ENCODE results near the gene CNTNAP2.

The CNTNAP2 gene

DNA sequence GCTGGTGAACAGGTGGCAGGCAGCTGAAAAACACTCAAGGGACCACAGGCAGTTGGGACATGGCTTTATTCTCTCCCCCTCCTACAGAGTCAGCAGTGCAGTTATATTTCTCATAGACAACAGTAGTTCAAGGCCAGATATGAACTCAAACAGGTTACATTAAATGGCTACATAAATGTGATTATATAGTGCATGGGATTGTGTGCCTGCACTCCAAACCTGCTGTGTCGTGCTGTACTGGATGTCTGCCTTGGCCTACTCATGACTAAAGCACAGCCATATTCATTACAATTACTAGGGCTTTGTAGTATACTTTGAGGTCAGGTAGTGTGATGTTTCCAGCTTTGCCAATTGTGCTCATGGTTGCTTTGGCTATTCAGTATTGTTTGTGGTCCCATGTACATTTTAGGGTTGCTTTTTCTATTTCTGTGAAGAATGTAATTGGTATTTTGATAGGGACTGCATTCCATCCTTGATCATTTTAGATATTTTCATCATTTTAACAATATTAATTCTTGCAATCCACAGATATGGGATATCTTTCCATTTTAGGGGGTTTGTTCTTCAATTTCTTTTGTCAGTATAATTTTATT is 393.6 kb downstream of the CNTNAP2 start:
- no peak overlapping the region for H3K4me3 ChIP-seq (ENCODE audit: low read depth, low read length)
- DNase-seq (ENCODE audit: low read depth) = no peak

DNA sequence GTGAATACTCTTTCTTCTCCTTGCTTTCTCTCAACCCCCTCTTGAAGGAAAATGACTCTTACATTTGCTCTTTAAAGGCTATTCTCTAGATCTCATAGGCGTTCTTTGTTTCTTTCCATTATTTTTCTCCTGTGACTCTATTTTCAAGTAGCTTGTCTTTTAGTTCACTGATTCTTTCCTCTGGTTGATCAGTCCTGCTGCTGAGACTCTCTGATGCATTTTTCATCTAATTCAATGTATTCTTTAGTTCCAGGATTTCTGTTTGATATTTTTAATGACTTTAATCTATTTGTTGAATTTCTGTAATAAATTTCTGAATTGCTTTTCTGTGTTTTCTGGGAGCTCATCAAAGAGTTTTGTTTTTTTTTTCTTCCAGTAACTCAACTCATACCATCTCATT is 397.7 kb downstream of the CNTNAP2 start:
- DNase-seq (ENCODE audit: low read depth) = no peak
- H3K4me3 ChIP-seq (ENCODE audit: low read depth, low read length) = no peak overlapping the region

DNA sequence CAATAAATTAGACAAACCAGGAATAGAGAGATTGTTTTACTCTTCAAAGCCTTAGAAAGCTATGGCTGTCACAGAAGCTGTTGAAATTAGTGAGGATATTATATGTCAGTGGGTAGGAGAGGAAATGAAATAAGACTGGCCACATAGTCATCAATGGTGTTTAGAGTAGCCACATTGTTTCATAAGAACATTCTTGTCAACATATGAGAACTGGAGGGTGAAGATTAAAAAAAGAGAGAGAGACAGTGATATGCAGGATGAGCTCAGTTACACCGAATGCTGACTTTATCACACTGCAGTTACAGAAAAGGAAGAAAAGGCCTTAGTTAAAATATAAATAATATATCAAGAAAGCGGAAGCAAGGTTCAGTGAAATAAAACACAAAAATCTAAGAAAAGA is 412.0 kb downstream of the CNTNAP2 start:
- no peak overlapping the region for H3K4me3 ChIP-seq (ENCODE audit: low read depth, low read length)
- no peak for DNase-seq (ENCODE audit: low read depth)

- no peak for DNase-seq (ENCODE audit: low read depth)
- no peak overlapping the region for H3K4me3 ChIP-seq (ENCODE audit: low read depth, low read length)
Observed at GRCh38 chr7:146539836-146540235, 423.2 kb downstream of the CNTNAP2 start.

- DNase-seq (ENCODE audit: low read depth) = no peak
- no peak overlapping the region for H3K4me3 ChIP-seq (ENCODE audit: low read depth, low read length)
Observed at GRCh38 chr7:146542101-146542500, 425.5 kb downstream of the CNTNAP2 start.

- no peak for DNase-seq (ENCODE audit: low read depth)
Observed at GRCh38 chr7:146544748-146545147, 428.1 kb downstream of the CNTNAP2 start.

GRCh38 chr7:146548816-146549215 is 432.2 kb downstream of the CNTNAP2 start:
- DNase-seq (ENCODE audit: low read depth) = no peak
- H3K4me3 ChIP-seq (ENCODE audit: low read depth, low read length) = no peak overlapping the region

More at GRCh38 chr7:146544748-146545147, 428.1 kb downstream of the CNTNAP2 start:
- H3K4me3 ChIP-seq (ENCODE audit: low read depth, low read length) = no peak overlapping the region

DNA sequence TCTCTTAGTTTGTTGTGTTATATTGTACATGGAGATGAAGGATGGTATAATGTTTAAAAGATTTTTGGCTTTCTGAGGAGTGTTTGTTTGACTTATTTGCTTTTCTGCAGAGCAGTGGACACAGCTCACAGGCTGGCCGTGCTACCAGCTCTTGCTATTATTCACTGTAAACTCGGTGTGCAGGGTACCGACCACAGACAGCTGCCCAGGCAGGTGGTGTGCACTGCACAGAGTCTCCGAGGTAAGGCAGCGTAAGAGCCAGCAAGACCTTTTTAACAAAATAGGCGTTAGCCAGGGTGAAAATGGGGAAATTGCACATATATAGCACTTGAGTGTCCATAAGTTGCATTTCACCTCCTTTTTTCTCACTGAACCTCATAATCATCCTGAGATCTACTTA is 438.0 kb downstream of the CNTNAP2 start:
- DNase-seq (ENCODE audit: low read depth) = no peak
- H3K4me3 ChIP-seq (ENCODE audit: low read depth, low read length) = no peak overlapping the region

GRCh38 chr7:146557971-146558469 is 441.4 kb downstream of the CNTNAP2 start:
- no peak overlapping the region for H3K4me3 ChIP-seq (ENCODE audit: low read depth, low read length)
- no peak for DNase-seq (ENCODE audit: low read depth)

GRCh38 chr7:146565872-146566271 is 449.3 kb downstream of the CNTNAP2 start:
- no peak for DNase-seq (ENCODE audit: low read depth)
- H3K4me3 ChIP-seq (ENCODE audit: low read depth, low read length) = no peak overlapping the region

DNA sequence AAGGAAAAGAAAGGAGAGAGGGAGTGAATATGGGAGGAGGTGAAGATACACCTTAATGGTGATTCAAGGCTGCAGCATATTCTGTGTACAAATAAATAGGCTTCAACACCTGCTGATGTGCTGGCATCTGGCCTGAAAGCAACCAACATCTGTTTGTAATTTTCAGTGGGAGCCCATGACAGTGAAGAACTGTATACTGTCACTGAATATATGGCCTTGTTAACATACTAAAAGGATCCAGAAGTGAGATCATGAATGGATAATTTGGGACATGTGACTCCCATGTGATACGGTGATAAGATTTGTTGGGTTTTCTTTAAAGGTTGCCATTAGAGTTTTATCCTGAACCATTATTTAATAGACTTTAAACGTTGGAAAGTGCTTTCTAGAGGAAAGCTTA is 459.3 kb downstream of the CNTNAP2 start:
- DNase-seq (ENCODE audit: low read depth) = no peak
- H3K4me3 ChIP-seq (ENCODE audit: low read depth, low read length) = no peak overlapping the region

DNA sequence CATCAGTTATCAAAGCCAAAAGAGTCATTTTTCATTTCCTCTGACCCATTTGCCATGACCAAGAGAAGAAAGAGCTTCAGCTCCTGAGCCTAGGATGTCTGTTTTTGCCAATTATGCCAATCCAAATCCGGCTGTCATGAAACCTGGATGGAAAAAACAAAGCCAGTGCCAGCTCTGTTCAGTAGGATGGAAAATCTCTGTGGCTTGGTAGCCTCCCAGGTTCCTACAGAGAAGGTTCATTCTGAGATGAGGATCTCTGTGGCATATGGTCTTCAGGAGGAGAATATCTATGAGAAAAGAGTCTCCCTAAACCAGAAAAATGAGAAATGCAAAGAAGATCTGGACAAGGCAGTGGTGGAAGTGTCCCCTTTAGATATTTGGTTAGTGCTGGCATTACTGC is 475.4 kb downstream of the CNTNAP2 start:
- no peak for DNase-seq (ENCODE audit: low read depth)
- no peak overlapping the region for H3K4me3 ChIP-seq (ENCODE audit: low read depth, low read length)

GRCh38 chr7:146606628-146607027 is 490.0 kb downstream of the CNTNAP2 start:
- no peak overlapping the region for H3K4me3 ChIP-seq (ENCODE audit: low read depth, low read length)

GRCh38 chr7:146619641-146620040 is 503.0 kb downstream of the CNTNAP2 start:
- no peak for DNase-seq (ENCODE audit: low read depth)
- H3K4me3 ChIP-seq (ENCODE audit: low read depth, low read length) = no peak overlapping the region

More at GRCh38 chr7:146606628-146607027, 490.0 kb downstream of the CNTNAP2 start:
- no peak for DNase-seq (ENCODE audit: low read depth)

DNA sequence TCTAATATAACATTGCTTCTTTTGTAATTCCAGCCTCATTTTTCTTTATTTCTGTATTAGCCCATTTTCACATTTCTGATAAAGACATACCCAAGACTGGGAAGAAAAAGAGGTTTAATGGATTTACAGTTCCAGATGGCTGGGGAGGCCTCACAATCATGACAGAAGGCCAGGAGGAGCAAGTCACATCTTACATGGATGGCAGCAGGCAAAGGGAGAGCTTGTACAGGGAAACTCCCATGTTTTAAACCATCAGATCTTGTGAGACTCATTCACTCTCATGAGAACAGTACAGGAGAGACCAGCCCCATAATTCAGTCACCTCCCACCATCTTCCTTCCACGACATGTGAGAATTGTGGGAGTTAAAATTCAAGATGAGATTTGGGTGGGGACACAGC is 510.3 kb downstream of the CNTNAP2 start:
- DNase-seq (ENCODE audit: low read depth) = no peak
- no peak overlapping the region for H3K4me3 ChIP-seq (ENCODE audit: low read depth, low read length)

GRCh38 chr7:146635205-146636032 is 518.8 kb downstream of the CNTNAP2 start:
- H3K4me3 ChIP-seq (ENCODE audit: low read depth, low read length) = no peak overlapping the region
- DNase-seq (ENCODE audit: low read depth) = no peak

GRCh38 chr7:146636033-146636356 is 519.4 kb downstream of the CNTNAP2 start:
- DNase-seq (ENCODE audit: low read depth) = no peak
- H3K4me3 ChIP-seq (ENCODE audit: low read depth, low read length) = no peak overlapping the region

DNA sequence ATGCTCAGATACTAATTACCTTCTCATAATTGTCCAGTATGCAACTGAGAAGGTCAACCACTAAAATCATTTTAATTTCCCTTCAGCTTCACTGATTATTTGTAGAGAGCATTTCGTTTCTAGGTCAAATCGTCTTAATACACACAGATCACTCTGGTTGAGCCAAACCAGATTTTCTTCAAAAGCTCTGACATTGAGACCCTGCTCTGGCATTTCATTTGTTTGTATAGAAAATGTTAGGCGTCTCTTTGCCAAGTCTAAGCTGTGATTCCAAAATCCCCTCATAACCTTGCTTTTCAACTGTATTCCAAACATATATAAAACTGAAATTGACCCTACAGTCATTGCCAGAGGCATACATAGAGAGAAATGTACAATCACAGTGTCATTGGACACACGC is 520.0 kb downstream of the CNTNAP2 start:
- DNase-seq (ENCODE audit: low read depth) = no peak
- H3K4me3 ChIP-seq (ENCODE audit: low read depth, low read length) = no peak overlapping the region

DNA sequence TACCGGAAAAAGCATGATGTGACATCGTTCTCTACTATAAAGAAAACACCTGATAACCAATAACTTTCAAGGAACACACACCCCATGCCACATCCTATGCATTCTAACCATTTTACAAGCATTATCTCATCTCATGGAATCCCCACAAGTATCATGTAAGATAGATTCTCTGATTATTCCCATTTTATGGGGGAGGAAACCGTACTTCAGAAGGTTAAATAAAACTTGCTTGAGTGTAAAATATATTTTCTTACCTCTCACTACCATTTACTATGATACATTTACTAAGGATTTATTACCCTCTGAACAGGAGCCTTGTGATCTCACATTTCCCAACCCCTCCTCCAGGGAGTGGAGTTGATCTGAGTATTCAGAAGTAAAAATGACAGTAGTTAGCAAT is 522.7 kb downstream of the CNTNAP2 start:
- DNase-seq (ENCODE audit: low read depth) = no peak
- no peak overlapping the region for H3K4me3 ChIP-seq (ENCODE audit: low read depth, low read length)

DNA sequence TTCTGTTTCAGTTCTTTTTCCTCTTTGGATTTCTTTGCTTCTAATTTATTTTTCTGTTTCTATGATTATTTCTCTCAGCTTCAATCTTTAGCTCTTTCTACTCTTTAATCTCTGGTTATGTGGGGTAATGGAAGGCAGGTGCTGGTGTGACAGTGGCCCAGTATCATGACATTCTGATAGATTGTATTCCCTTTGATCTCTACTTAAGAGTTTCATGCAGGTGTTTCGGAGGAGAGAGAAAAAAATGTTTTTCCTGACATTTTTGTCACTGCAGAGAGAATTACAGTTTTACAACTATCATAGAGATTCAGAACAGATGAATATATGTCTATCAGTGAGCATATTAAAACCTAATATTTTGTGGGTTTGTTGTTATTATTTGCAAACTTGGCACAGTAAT is 524.9 kb downstream of the CNTNAP2 start:
- DNase-seq (ENCODE audit: low read depth) = no peak
- no peak overlapping the region for H3K4me3 ChIP-seq (ENCODE audit: low read depth, low read length)

- no peak overlapping the region for H3K4me3 ChIP-seq (ENCODE audit: low read depth, low read length)
- DNase-seq (ENCODE audit: low read depth) = no peak
Observed at GRCh38 chr7:146645383-146645976, 528.9 kb downstream of the CNTNAP2 start.

All from skeletal muscle cell (primary cell).